NT2/D1 (cell line): ENCODE measurements around the gene CCDC59.

Experiments
- DNase-seq: peaks from one replicate; pipeline ENCODE4 v3.0.0-alpha.2; 2011; ENCODE audit warnings: low read depth, low spot score
- H3K27me3 ChIP-seq: 2 replicates; pipeline ENCODE4 v1.6.0; 2011; ENCODE audit warnings: mild to moderate bottlenecking; ENCODE audit not compliant: insufficient read length, insufficient read depth
- H3K36me3 ChIP-seq: 2 replicates; pipeline ENCODE4 v1.6.1; 2011; ENCODE audit warnings: mild to moderate bottlenecking, low read length, mixed read lengths; ENCODE audit not compliant: insufficient read depth, insufficient read length
- H3K4me1 ChIP-seq: 2 replicates; pipeline ENCODE4 v1.5.1; 2011; ENCODE audit not compliant: insufficient read depth, insufficient read length
- H3K4me3 ChIP-seq: 2 replicates; pipeline ENCODE4 v1.5.1; 2011; ENCODE audit warnings: low read depth; ENCODE audit not compliant: insufficient read length
- H3K9ac ChIP-seq: 2 replicates; pipeline ENCODE4 v1.6.0; 2011; ENCODE audit warnings: low read depth; ENCODE audit not compliant: insufficient read length
- H3K9me3 ChIP-seq: 2 replicates; pipeline ENCODE4 v1.5.1; 2011; ENCODE audit warnings: mild to moderate bottlenecking, low read length; ENCODE audit not compliant: insufficient read depth
- SUZ12 ChIP-seq: IDR thresholded peaks from 2 replicates; pipeline ENCODE4 v1.6.1; 2011; ENCODE audit not compliant: insufficient read length, insufficient read depth; ENCODE audit errors: extremely low read depth
- YY1 ChIP-seq: IDR thresholded peaks from 2 replicates; pipeline ENCODE4 v1.6.1; 2011; ENCODE audit not compliant: insufficient read length, insufficient read depth
- ZNF274 ChIP-seq: IDR thresholded peaks from 2 replicates; pipeline ENCODE4 v1.6.1; 2011; ENCODE audit warnings: mild to moderate bottlenecking, low read depth, low read length

CCDC59 gene

GRCh38 chr12:82319276-82319675 lies 38.9 kb downstream of the CCDC59 start:
- DNase-seq = no peak
- H3K9ac ChIP-seq = no peak overlapping the region
- H3K36me3 ChIP-seq = no peaks in the 10 kb centered on the region
- H3K27me3 ChIP-seq = no peaks in the 10 kb centered on the region
- H3K4me1 ChIP-seq = peaks cover 2% of the 10 kb centered on the region
- TF ChIP-seq ZNF274 = no peak
- no peak for TF ChIP-seq SUZ12
- no peak for TF ChIP-seq YY1
- H3K9me3 ChIP-seq = no peaks in the 10 kb centered on the region
- no peak overlapping the region for H3K4me3 ChIP-seq

- no peaks in the 10 kb centered on the region for H3K27me3 ChIP-seq
- H3K9me3 ChIP-seq = no peaks in the 10 kb centered on the region
- peak overlapping the region; percentile 50 for H3K9ac ChIP-seq
- H3K4me1 ChIP-seq = peaks cover 2% of the 10 kb centered on the region
- H3K36me3 ChIP-seq = no peaks in the 10 kb centered on the region
- H3K4me3 ChIP-seq = no peak overlapping the region
- TF ChIP-seq SUZ12 (no peak), ZNF274 (no peak), YY1 (no peak)
- no peak for DNase-seq
Measured at GRCh38 chr12:82314406-82314892, 43.7 kb downstream of the CCDC59 start.
